ENCODE measurements around the gene TCERG1L. TPM values are rescaled to one million over a fixed set of nuclear protein-coding genes. Genes with fewer than 3 reads are reported as not detected.

Gene TCERG1L
- total RNA-seq, 1 donor from 2014 or later, result 0.99 TPM

GRCh38 chr10:131269776-131270460 lies 41.6 kb downstream of the TCERG1L start:
- DNase-seq, result no peak

- no peak for DNase-seq
These were observed 43.8 kb downstream of the TCERG1L start for GRCh38 chr10:131267814-131268095.

- DNase-seq, result no peak
These were observed 44.3 kb downstream of the TCERG1L start for GRCh38 chr10:131266936-131267813.

- no peak for DNase-seq
These were observed 47.3 kb downstream of the TCERG1L start for GRCh38 chr10:131264110-131264788.

GRCh38 chr10:131261890-131262475 lies 49.5 kb downstream of the TCERG1L start:
- no peak for DNase-seq

GRCh38 chr10:131260452-131261211 lies 50.9 kb downstream of the TCERG1L start:
- no peak for DNase-seq

- no peak for DNase-seq
These were observed 51.5 kb downstream of the TCERG1L start for GRCh38 chr10:131260031-131260430.

- DNase-seq, result no peak
These were observed 52.0 kb downstream of the TCERG1L start for GRCh38 chr10:131259535-131259934.

- DNase-seq, result no peak
These were observed 53.3 kb downstream of the TCERG1L start for GRCh38 chr10:131258256-131258655.

- DNase-seq, result no peak
These were observed 54.5 kb downstream of the TCERG1L start for GRCh38 chr10:131257027-131257426.

GRCh38 chr10:131254859-131255252 lies 56.7 kb downstream of the TCERG1L start:
- no peak for DNase-seq

GRCh38 chr10:131253931-131254858 lies 57.3 kb downstream of the TCERG1L start:
- no peak for DNase-seq

GRCh38 chr10:131252567-131253276 lies 58.8 kb downstream of the TCERG1L start:
- DNase-seq, result no peak

- DNase-seq, result no peak
These were observed 60.4 kb downstream of the TCERG1L start for GRCh38 chr10:131251146-131251541.

- no peak for DNase-seq
These were observed 60.9 kb downstream of the TCERG1L start for GRCh38 chr10:131250454-131251145.

- DNase-seq, result no peak
These were observed 61.6 kb downstream of the TCERG1L start for GRCh38 chr10:131249955-131250344.

GRCh38 chr10:131249238-131249954 lies 62.1 kb downstream of the TCERG1L start:
- no peak for DNase-seq

GRCh38 chr10:131248376-131249165 lies 63.0 kb downstream of the TCERG1L start:
- no peak for DNase-seq

Measured in skin of body (tissue), 2 donors.